Gastroesophageal sphincter (tissue), 3 donors: ENCODE measurements around the gene CTNND2.

Source experiments
- POLR2A ChIP-seq, 2 donors: fragments of 450-650 bp; IDR thresholded peaks; one replicate each; pipeline ENCODE4 v1.6.1; 2017; ENCODE audit warnings: antibody characterized with exemption in 2 of 2, mild to moderate bottlenecking in 2 of 2, moderate library complexity in 1 of 2
- POLR2AphosphoS5 ChIP-seq: sonication (generic); formaldehyde crosslinking; IDR thresholded peaks from one replicate; pipeline ENCODE4 v1.6.1; 2017; ENCODE audit warnings: antibody characterized with exemption
- TF ChIP-seq, protein P1 (sequence below), 4 experiments: fragments of 200-600 bp in 2 of 4; fragments of 450-650 bp in 2 of 4; sonication (generic) in 1 of 4; IDR thresholded peaks; one replicate each; pipeline ENCODE4 v1.5.1; 2017 to 2019; ENCODE audit warnings: antibody characterized with exemption in 4 of 4, mild to moderate bottlenecking in 2 of 4, moderate library complexity in 2 of 4

DNA sequence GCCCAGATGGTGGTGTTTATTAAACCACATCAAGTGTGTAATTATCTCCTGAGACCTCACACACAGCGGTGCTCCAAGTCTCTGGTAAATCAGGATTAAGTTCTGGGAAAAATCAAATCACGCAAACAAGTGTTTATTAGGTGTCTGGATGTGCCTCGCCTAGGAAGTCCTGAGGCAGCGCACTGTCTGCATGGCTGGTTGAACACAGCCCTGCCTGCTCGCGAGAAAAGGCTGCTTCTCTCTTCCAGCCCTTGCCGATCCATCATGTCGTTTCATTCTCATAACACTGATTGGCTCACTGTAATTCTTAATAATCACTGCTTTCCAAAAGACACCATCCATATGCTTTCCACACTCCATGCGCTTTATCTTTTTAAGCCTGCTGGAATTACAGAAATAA, 913.6 kb downstream of the CTNND2 start:
- TF ChIP-seq, protein P1, sequence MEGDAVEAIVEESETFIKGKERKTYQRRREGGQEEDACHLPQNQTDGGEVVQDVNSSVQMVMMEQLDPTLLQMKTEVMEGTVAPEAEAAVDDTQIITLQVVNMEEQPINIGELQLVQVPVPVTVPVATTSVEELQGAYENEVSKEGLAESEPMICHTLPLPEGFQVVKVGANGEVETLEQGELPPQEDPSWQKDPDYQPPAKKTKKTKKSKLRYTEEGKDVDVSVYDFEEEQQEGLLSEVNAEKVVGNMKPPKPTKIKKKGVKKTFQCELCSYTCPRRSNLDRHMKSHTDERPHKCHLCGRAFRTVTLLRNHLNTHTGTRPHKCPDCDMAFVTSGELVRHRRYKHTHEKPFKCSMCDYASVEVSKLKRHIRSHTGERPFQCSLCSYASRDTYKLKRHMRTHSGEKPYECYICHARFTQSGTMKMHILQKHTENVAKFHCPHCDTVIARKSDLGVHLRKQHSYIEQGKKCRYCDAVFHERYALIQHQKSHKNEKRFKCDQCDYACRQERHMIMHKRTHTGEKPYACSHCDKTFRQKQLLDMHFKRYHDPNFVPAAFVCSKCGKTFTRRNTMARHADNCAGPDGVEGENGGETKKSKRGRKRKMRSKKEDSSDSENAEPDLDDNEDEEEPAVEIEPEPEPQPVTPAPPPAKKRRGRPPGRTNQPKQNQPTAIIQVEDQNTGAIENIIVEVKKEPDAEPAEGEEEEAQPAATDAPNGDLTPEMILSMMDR (IDR thresholded peaks at IDR 0.05) = no peak
- TF ChIP-seq POLR2A (IDR thresholded peaks at IDR 0.05) (no peak), POLR2AphosphoS5 (no peak)
